ENCODE data around the gene HVCN1. TPM values are rescaled to one million over a fixed set of nuclear protein-coding genes. Genes with fewer than 3 reads are reported as not detected.
"Not testable (repeated sequence)": the region's sequence is repeated elsewhere in the genome, so short reads cannot be mapped to it uniquely, and the experiment has no call there.

HVCN1 gene
- total RNA-seq, 1 experiment from 2014 or later: 0.23 TPM

DNA sequence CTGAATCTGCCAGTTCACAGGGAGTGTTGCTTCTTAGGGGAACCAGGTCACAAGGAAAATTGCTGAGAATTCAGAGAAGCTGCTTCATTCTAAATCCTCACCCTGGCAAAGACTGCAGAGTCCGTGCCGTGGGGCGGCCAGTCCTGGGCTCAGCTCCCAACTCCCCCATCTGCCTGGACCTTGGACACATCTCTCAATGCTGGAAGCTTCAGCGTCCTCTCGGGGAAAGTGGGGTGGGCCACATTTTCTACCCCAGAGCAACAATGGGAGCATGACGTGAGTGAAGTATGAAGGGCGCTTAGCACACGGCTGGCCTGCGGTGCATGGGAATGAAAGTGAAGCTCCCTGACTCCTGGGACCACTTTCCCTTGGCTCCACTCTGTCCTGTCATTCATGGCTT is 31.2 kb downstream of the HVCN1 start:
- peaks cover 10% of the 10 kb centered on the region for H3K27me3 Mint-ChIP-seq (ENCODE audit: insufficient read depth, unreplicated experiment)
- TF ChIP-seq, protein P1, sequence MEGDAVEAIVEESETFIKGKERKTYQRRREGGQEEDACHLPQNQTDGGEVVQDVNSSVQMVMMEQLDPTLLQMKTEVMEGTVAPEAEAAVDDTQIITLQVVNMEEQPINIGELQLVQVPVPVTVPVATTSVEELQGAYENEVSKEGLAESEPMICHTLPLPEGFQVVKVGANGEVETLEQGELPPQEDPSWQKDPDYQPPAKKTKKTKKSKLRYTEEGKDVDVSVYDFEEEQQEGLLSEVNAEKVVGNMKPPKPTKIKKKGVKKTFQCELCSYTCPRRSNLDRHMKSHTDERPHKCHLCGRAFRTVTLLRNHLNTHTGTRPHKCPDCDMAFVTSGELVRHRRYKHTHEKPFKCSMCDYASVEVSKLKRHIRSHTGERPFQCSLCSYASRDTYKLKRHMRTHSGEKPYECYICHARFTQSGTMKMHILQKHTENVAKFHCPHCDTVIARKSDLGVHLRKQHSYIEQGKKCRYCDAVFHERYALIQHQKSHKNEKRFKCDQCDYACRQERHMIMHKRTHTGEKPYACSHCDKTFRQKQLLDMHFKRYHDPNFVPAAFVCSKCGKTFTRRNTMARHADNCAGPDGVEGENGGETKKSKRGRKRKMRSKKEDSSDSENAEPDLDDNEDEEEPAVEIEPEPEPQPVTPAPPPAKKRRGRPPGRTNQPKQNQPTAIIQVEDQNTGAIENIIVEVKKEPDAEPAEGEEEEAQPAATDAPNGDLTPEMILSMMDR (IDR thresholded peaks at IDR 0.05; ENCODE audit: insufficient read depth in 1 of 2, low read depth in 1 of 2, low read length in 1 of 2, severe bottlenecking in 1 of 2, unreplicated experiment in 1 of 2): no peak
- H3K9me3 ChIP-seq: no peaks in the 10 kb centered on the region
- DNase-seq: no peak
- H3K4me3 Mint-ChIP-seq (ENCODE audit: unreplicated experiment): no peak overlapping the region
- H3K36me3 ChIP-seq (ENCODE audit: control insufficient read depth, insufficient read depth, low read length): no peaks in the 10 kb centered on the region
- H3K4me1 Mint-ChIP-seq (ENCODE audit: low read depth, unreplicated experiment): no peaks in the 10 kb centered on the region
- H3K4me1 ChIP-seq: no peaks in the 10 kb centered on the region
- H3K36me3 Mint-ChIP-seq (ENCODE audit: insufficient read depth, unreplicated experiment): no peaks in the 10 kb centered on the region
- no peak overlapping the region for H3K27ac Mint-ChIP-seq (ENCODE audit: unreplicated experiment)
- ChIA-PET POLR2A (no interaction called here), CTCF (no interaction called here)
- BruUV-seq (replicated peaks): no TSS peak
- no peaks in the 10 kb centered on the region for H3K27me3 ChIP-seq (replicated peaks; ENCODE audit: control insufficient read depth, insufficient read depth, low read length)
- no peaks in the 10 kb centered on the region for H3K9me3 Mint-ChIP-seq (ENCODE audit: unreplicated experiment)
- no peak overlapping the region for H3K4me3 ChIP-seq (ENCODE audit: low read depth, low read length)
- intact Hi-C loops (cut with micrococcal nuclease; ENCODE audit: unreplicated experiment): no loop called here

DNA sequence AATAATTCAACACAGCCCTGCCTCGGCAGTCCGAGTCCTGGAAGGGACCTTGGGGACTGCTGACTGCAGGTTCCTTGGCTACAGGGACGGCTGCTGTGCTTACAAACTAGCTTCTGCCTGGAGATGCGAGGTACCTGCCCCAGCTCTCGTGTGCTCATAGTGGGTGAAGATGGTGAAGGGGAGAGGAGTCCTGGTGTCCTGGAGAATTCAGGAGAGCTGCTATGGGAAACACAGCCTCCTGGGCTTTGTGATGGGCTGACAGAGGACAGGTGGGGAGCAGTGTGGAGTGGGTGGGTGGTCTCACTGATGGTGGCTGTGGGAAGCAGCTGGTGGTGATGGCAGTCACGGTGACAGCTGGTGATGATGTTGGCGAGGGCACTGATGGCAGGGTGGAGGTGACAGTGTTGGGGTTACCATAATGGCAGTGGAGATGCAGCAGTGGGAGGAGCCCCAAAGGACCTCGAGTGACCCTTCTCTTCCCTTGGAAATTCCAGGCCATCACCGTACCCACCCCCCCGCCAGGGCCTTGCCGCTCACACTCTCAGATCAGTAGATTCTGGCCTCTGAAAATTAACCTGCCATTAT is 32.8 kb downstream of the HVCN1 start:
- ChIA-PET POLR2A (no interaction called here), CTCF (interaction anchor here (0.7 kb wide), 1 partner anchor 413 kb away, joined by 4 read pairs; no protein-coding TSS in a partner anchor)
- Mint-ChIP-seq H3K4me1 (ENCODE audit: low read depth, unreplicated experiment) (no peaks in the 10 kb centered on the region), H3K4me3 (ENCODE audit: unreplicated experiment) (no peak overlapping the region), H3K27me3 (ENCODE audit: insufficient read depth, unreplicated experiment) (peaks cover 2% of the 10 kb centered on the region), H3K36me3 (ENCODE audit: insufficient read depth, unreplicated experiment) (peaks cover 5% of the 10 kb centered on the region), H3K9me3 (ENCODE audit: unreplicated experiment) (no peaks in the 10 kb centered on the region), H3K27ac (ENCODE audit: unreplicated experiment) (no peak overlapping the region)
- no peaks in the 10 kb centered on the region for H3K27me3 ChIP-seq (replicated peaks; ENCODE audit: control insufficient read depth, insufficient read depth, low read length)
- TF ChIP-seq, protein P1 (IDR thresholded peaks at IDR 0.05; ENCODE audit: insufficient read depth in 1 of 2, low read depth in 1 of 2, low read length in 1 of 2, severe bottlenecking in 1 of 2, unreplicated experiment in 1 of 2): no peak
- H3K36me3 ChIP-seq (ENCODE audit: control insufficient read depth, insufficient read depth, low read length): no peaks in the 10 kb centered on the region
- no peak overlapping the region for H3K4me3 ChIP-seq (ENCODE audit: low read depth, low read length)
- no peaks in the 10 kb centered on the region for H3K4me1 ChIP-seq
- intact Hi-C loops (cut with micrococcal nuclease; ENCODE audit: unreplicated experiment): no loop called here
- no peak for DNase-seq
- no TSS peak for BruUV-seq (replicated peaks)
- H3K9me3 ChIP-seq: no peaks in the 10 kb centered on the region

DNA sequence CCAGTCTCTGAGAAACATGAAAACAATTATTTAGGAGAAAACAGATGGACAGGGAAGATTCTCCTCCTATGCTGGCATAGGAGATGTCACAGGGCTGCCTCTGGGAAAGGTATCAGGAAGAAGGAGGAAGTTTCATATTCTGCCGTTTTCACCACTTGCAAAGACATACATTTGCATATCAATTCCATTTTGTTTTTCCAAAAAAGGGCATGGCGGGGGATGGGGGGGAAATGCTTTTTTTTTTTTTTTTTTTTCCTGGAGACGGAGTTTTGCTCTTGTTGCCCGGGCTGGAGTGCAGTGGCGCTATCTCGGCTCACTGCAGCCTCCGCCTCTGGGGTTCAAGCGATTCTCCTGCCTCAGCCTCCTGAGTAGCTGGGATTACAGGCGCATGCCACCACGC is 34.7 kb downstream of the HVCN1 start:
- CTCF ChIA-PET; BruUV-seq (replicated peaks): not testable (repeated sequence)

More for the DNA sequence above, 34.7 kb downstream of the HVCN1 start:
- H3K27ac Mint-ChIP-seq (ENCODE audit: unreplicated experiment); H3K4me3 Mint-ChIP-seq (ENCODE audit: unreplicated experiment); intact Hi-C loops (cut with micrococcal nuclease; ENCODE audit: unreplicated experiment); H3K9me3 ChIP-seq; H3K4me1 Mint-ChIP-seq (ENCODE audit: low read depth, unreplicated experiment); H3K27me3 Mint-ChIP-seq (ENCODE audit: insufficient read depth, unreplicated experiment); DNase-seq; H3K27me3 ChIP-seq (replicated peaks; ENCODE audit: control insufficient read depth, insufficient read depth, low read length); H3K36me3 ChIP-seq (ENCODE audit: control insufficient read depth, insufficient read depth, low read length); H3K9me3 Mint-ChIP-seq (ENCODE audit: unreplicated experiment); H3K36me3 Mint-ChIP-seq (ENCODE audit: insufficient read depth, unreplicated experiment); H3K4me1 ChIP-seq; POLR2A ChIA-PET; H3K4me3 ChIP-seq (ENCODE audit: low read depth, low read length): not testable (repeated sequence)

Measured in Caco-2 (cell line).